ENCODE results near the gene MYL11. TPM values are rescaled to one million over a fixed set of nuclear protein-coding genes. Genes with fewer than 3 reads are reported as not detected.
"Not testable (repeated sequence)": the region's sequence is repeated elsewhere in the genome, so short reads cannot be mapped to it uniquely, and the experiment has no call there.

The MYL11 gene
- 1 to 10 TPM in 1 of 4 donors, under 1 TPM in 1, not detected in 2; 0.79 to 2.1 TPM for total RNA-seq

- WGBS, 2 donors, result 77 to 84% methylated on average over 6 of the region's 6 CpGs
- DNase-seq (ENCODE audit: low spot score in 2 of 2), result no peak
- intact Hi-C loops (cut with DNase I; ENCODE audit: low total_unique reads), result no loop called here
- no peak within 1 kb of the TSS for H3K4me3 ChIP-seq (ENCODE audit: low read depth, poor library complexity, severe bottlenecking)
- no peak for TF ChIP-seq CTCF (IDR thresholded peaks at IDR 0.05)
- TF ChIP-seq POLR2A (IDR thresholded peaks at IDR 0.05), result no peak
Measured at GRCh38 chr16:30374538-30374937, at the start of gene MYL11. TSS of gene MYL11 (plus strand) at chr16:30374802. CDS start at chr16:30374858, 56 bp downstream.

- intact Hi-C loops (cut with DNase I; ENCODE audit: low total_unique reads), result not testable (repeated sequence)
- WGBS, 2 donors, result 0 to 1% methylated on average over 6 to 13 of the region's 33 CpGs
- peak in 1 of 2 donors; percentile 95 for DNase-seq (ENCODE audit: low spot score in 2 of 2)
Measured at GRCh38 chr16:30334473-30334989, 40.1 kb upstream of the MYL11 start.

GRCh38 chr16:30335028-30335597, 39.5 kb upstream of the MYL11 start:
- peak overlapping the region; percentile 58 for H3K4me3 ChIP-seq (ENCODE audit: low read depth, poor library complexity, severe bottlenecking)
- peak in 1 of 3 donors; percentile 15 for TF ChIP-seq CTCF (IDR thresholded peaks at IDR 0.05)
- DNase-seq (ENCODE audit: low spot score in 2 of 2), result peak; percentile 73 to 96
- intact Hi-C loops (cut with DNase I; ENCODE audit: low total_unique reads), result not testable (repeated sequence)
- 1% methylated on average over 43 to 68 of the region's 70 CpGs for WGBS, 2 donors

More at GRCh38 chr16:30334473-30334989, 40.1 kb upstream of the MYL11 start:
- H3K4me3 ChIP-seq (ENCODE audit: low read depth, poor library complexity, severe bottlenecking), result peak overlapping the region; percentile 58

GRCh38 chr16:30335598-30336474, 38.8 kb upstream of the MYL11 start:
- intact Hi-C loops (cut with DNase I; ENCODE audit: low total_unique reads), result no loop called here
- H3K4me3 ChIP-seq (ENCODE audit: low read depth, poor library complexity, severe bottlenecking), result no peak overlapping the region
- 41 to 48% methylated on average over 16 to 17 of the region's 17 CpGs for WGBS, 2 donors

GRCh38 chr16:30337964-30338357, 36.6 kb upstream of the MYL11 start:
- intact Hi-C loops (cut with DNase I; ENCODE audit: low total_unique reads); H3K4me3 ChIP-seq (ENCODE audit: low read depth, poor library complexity, severe bottlenecking): not testable (repeated sequence)
- peak in 1 of 2 donors; percentile 39 for DNase-seq (ENCODE audit: low spot score in 2 of 2)
- 91 to 95% methylated on average over 10 of the region's 10 CpGs for WGBS, 2 donors

More at GRCh38 chr16:30335598-30336474, 38.8 kb upstream of the MYL11 start:
- TF ChIP-seq POLR2A (IDR thresholded peaks at IDR 0.05) (no peak), CTCF (IDR thresholded peaks at IDR 0.05) (no peak)
- no peak for DNase-seq (ENCODE audit: low spot score in 2 of 2)

- DNase-seq (ENCODE audit: low spot score in 2 of 2); intact Hi-C loops (cut with DNase I; ENCODE audit: low total_unique reads); H3K4me3 ChIP-seq (ENCODE audit: low read depth, poor library complexity, severe bottlenecking): not testable (repeated sequence)
- WGBS, 2 donors, result 81 to 87% methylated on average over 5 of the region's 5 CpGs
Measured at GRCh38 chr16:30338715-30339114, 35.9 kb upstream of the MYL11 start.

GRCh38 chr16:30340621-30341020, 34.0 kb upstream of the MYL11 start:
- WGBS, 2 donors, result 84 to 87% methylated on average over 10 to 12 of the region's 13 CpGs
- no peak for TF ChIP-seq CTCF (IDR thresholded peaks at IDR 0.05)
- no peak for TF ChIP-seq POLR2A (IDR thresholded peaks at IDR 0.05)
- DNase-seq (ENCODE audit: low spot score in 2 of 2), result peak in 1 of 2 donors; percentile 50
- no peak overlapping the region for H3K4me3 ChIP-seq (ENCODE audit: low read depth, poor library complexity, severe bottlenecking)
- intact Hi-C loops (cut with DNase I; ENCODE audit: low total_unique reads), result no loop called here

- 89 to 93% methylated on average over 8 of the region's 8 CpGs for WGBS, 2 donors
- DNase-seq (ENCODE audit: low spot score in 2 of 2), result peak in 1 of 2 donors; percentile 20
- H3K4me3 ChIP-seq (ENCODE audit: low read depth, poor library complexity, severe bottlenecking); intact Hi-C loops (cut with DNase I; ENCODE audit: low total_unique reads): not testable (repeated sequence)
Measured at GRCh38 chr16:30341971-30342370, 32.6 kb upstream of the MYL11 start.

Measured in lower leg skin (tissue), 4 donors.